Mesendoderm (in vitro differentiated cells): Measurements from ENCODE around the gene FGD1. TPM values are rescaled to one million over a fixed set of nuclear protein-coding genes. Genes with fewer than 3 reads are reported as not detected.
"Not testable (repeated sequence)": the region's sequence is repeated elsewhere in the genome, so short reads cannot be mapped to it uniquely, and the experiment has no call there.

Experiments
- DNase-seq: peaks from one replicate; pipeline ENCODE4 v3.0.0; 2013
- H2AK5ac ChIP-seq: 2 replicates; pipeline ENCODE4 v1.6.1; 2013; ENCODE audit warnings: low read length, inconsistent platforms
- H2BK120ac ChIP-seq: 2 replicates; pipeline ENCODE4 v1.6.1; 2013; ENCODE audit warnings: low read depth, mild to moderate bottlenecking, low read length, moderate library complexity, mixed read lengths
- H2BK15ac ChIP-seq: replicated peaks from 2 replicates; pipeline ENCODE4 v1.6.1; 2013; ENCODE audit warnings: low read depth, mild to moderate bottlenecking, moderate library complexity
- H2BK5ac ChIP-seq: 2 replicates; pipeline ENCODE4 v1.6.1; 2013; ENCODE audit warnings: low read length, inconsistent platforms
- H3K18ac ChIP-seq: 2 replicates; pipeline ENCODE4 v1.6.1; 2013; ENCODE audit warnings: mild to moderate bottlenecking, low read length, mixed read lengths
- H3K23ac ChIP-seq: one replicate; pipeline ENCODE4 v1.6.1; 2013; ENCODE audit warnings: low read length
- H3K27ac ChIP-seq: 2 replicates; pipeline ENCODE4 v1.5.1; 2013; ENCODE audit warnings: low read depth, mild to moderate bottlenecking, inconsistent platforms, low read length, moderate library complexity
- H3K27me3 ChIP-seq: 2 replicates; pipeline ENCODE4 v1.6.1; 2013; ENCODE audit warnings: low read length, control low read depth, mild to moderate bottlenecking, inconsistent platforms; ENCODE audit not compliant: insufficient read depth, poor library complexity
- H3K36me3 ChIP-seq: 2 replicates; pipeline ENCODE4 v1.6.1; 2013; ENCODE audit warnings: low read length, inconsistent platforms; ENCODE audit not compliant: control insufficient read depth, insufficient read depth
- H3K4ac ChIP-seq: one replicate; pipeline ENCODE4 v1.6.1; 2013; ENCODE audit warnings: low read depth, mild to moderate bottlenecking, low read length, moderate library complexity
- H3K4me1 ChIP-seq: 2 replicates; pipeline ENCODE4 v1.6.1; 2013; ENCODE audit warnings: low read depth, low read length, inconsistent platforms; ENCODE audit not compliant: control insufficient read depth
- H3K4me2 ChIP-seq: 2 replicates; pipeline ENCODE4 v1.6.1; 2013; ENCODE audit warnings: low read length
- H3K4me3 ChIP-seq: 2 replicates; pipeline ENCODE4 v1.5.1; 2013; ENCODE audit warnings: mild to moderate bottlenecking, low read length
- H3K56ac ChIP-seq: one replicate; pipeline ENCODE4 v1.6.1; 2013; ENCODE audit warnings: low read length
- H3K79me1 ChIP-seq: 2 replicates; pipeline ENCODE4 v1.6.1; 2013; ENCODE audit warnings: low read length, inconsistent platforms
- H3K79me2 ChIP-seq: 2 replicates; pipeline ENCODE4 v1.6.1; 2013; ENCODE audit warnings: mild to moderate bottlenecking, low read length; ENCODE audit not compliant: control insufficient read depth, insufficient read depth
- H3K9ac ChIP-seq: 2 replicates; pipeline ENCODE4 v1.6.1; 2013; ENCODE audit warnings: low read length, inconsistent platforms
- H4K5ac ChIP-seq: one replicate; pipeline ENCODE4 v1.6.1; 2013; ENCODE audit warnings: low read length
- H4K8ac ChIP-seq: one replicate; pipeline ENCODE4 v1.6.1; 2013; ENCODE audit warnings: low read depth, mild to moderate bottlenecking, control low read depth, low read length, moderate library complexity
- WGBS: extraction: QIAGEN DNeasy Blood & Tissue Kit; methylation state at CpG from one replicate; pipeline ENCODE4 v1.1.7; 2013; ENCODE audit warnings: low lambda C conversion rate, missing lambda C conversion rate; ENCODE audit not compliant: insufficient coverage; ENCODE audit errors: extremely low coverage; 5-methylcytosine and 5-hydroxymethylcytosine counted together
- polyA plus RNA-seq, 2 experiments: library from polyadenylated mRNA; stranded (reverse); fragments of 200-250 nt; gene quantifications; one replicate each; pipeline ENCODE4 v1.2.3, GENCODE V29; 2013

Gene FGD1
- polyA plus RNA-seq (2013, experiment 1 of 2), result 13.5 TPM
- 13.7 TPM for polyA plus RNA-seq (2013, experiment 2 of 2)

DNA sequence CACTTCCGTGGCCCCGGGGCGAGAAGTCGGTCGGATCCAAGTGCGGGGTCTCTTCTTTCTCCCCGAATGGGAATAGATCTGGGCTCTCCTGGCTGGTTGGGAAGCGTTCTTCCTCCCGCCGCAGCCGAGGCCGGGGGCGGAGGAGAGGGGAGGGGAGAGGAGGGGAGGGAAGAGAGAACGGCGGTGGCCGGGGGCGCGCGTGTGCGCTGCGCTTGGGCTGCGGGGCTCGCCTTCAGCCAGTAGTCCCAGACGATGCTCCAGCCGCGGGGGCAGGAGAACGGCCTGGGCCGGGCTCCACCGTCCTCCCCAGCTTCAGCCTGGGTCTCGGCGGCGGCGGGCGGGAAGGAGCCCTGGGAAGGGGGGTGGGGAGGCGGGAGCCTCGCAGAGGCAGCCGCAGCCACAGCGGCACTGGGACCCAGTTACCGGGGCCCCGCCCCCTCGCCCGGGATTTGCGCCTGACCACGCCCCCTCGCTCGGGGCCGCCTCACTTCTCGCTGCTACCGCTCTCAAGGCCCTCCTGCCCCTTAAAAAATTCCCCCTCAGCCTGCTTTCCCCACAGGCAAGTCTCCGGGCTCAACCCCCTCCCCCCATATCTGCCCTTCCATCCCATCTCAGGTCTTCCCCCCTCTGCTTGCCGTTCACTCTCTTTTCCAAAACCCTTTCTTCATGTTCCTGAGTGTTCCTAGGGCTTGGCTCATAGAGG lies at the start of gene FGD1:
Gene FGD1 (minus strand): TSS at position 421 of the 703 bp plus-strand sequence. CDS start 802 bp downstream, outside the sequence.
- H3K18ac ChIP-seq, result peak within 1 kb of the TSS; percentile 97
- H3K9ac ChIP-seq, result peak within 1 kb of the TSS; percentile 80
- WGBS, result no CpG with 5 or more reads among the region's 51 CpGs
- no peak within 1 kb of the TSS for H2BK120ac ChIP-seq
- peak within 1 kb of the TSS; percentile 66 for H3K27ac ChIP-seq
- H4K5ac ChIP-seq, result no peak within 1 kb of the TSS
- H3K23ac ChIP-seq, result no peak within 1 kb of the TSS
- H3K4me3 ChIP-seq, result peak within 1 kb of the TSS; percentile 64
- H3K27me3 ChIP-seq, result no peaks in the 10 kb centered on the region
- peak; percentile 62 for DNase-seq
- peaks cover 3% of the 10 kb centered on the region for H3K79me2 ChIP-seq
- no peaks in the 10 kb centered on the region for H3K36me3 ChIP-seq
- peak within 1 kb of the TSS; percentile 83 for H3K4me2 ChIP-seq
- no peak within 1 kb of the TSS for H2BK5ac ChIP-seq
- no peak within 1 kb of the TSS for H2AK5ac ChIP-seq
- no peaks in the 10 kb centered on the region for H3K79me1 ChIP-seq
- H3K56ac ChIP-seq, result peak within 1 kb of the TSS; percentile 79
- H3K4ac ChIP-seq, result peak within 1 kb of the TSS; percentile 81
- H3K4me1 ChIP-seq, result no peaks in the 10 kb centered on the region
- H4K8ac ChIP-seq, result peak within 1 kb of the TSS; percentile 39
- H2BK15ac ChIP-seq, result no peak within 1 kb of the TSS

DNA sequence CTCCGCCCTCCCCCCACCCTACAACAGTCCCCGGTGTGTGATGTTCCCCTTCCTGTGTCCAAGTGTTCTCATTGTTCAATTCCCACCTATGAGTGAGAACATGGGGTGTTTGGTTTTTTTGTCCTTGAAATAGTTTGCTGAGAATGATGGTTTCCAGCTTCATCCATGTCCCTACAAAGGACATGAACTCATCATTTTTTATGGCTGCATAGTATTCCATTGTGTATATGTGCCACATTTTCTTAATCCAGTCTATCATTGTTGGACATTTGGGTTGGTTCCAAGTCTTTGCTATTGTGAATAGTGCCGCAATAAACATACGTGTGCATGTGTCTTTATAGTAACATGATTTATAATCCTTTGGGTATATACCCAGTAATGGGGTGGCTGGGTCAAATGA lies 46.2 kb upstream of the FGD1 start:
- H2AK5ac ChIP-seq, H4K8ac ChIP-seq, H3K23ac ChIP-seq, H3K4me2 ChIP-seq, H3K27ac ChIP-seq, H3K27me3 ChIP-seq, H3K4me3 ChIP-seq, H3K18ac ChIP-seq, H3K36me3 ChIP-seq, H3K9ac ChIP-seq, DNase-seq, H3K4ac ChIP-seq, H3K56ac ChIP-seq, H3K79me2 ChIP-seq, H3K4me1 ChIP-seq, H4K5ac ChIP-seq, H2BK5ac ChIP-seq, H3K79me1 ChIP-seq, H2BK15ac ChIP-seq, H2BK120ac ChIP-seq: not testable (repeated sequence)
- no CpG with 5 or more reads among the region's 4 CpGs for WGBS

- H3K79me1 ChIP-seq, result no peaks in the 10 kb centered on the region
- DNase-seq, result peak; percentile 87
These were observed 44.3 kb upstream of the FGD1 start for GRCh38 chrX:54540289-54540688.

DNA sequence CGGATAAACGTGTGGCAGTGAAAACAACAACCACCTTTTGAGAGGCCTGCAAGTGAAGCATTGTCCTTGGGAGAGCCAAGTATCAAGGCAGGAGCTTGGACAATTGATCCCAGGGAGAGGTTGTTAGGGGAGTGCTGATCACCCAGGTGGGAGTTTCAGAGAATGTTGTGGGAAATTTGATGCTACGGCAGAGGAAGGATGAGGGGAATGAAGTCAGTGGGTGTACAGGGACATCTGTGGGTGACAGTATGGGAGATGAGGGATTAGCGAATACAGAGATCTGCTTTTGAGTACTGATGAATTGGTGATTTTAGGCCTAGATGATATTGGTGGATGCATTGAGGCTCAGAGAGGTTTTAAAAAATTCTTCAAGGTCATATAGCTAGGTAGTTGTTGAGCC lies 38.2 kb upstream of the FGD1 start:
- Histone ChIP-seq H3K4me1 (no peaks in the 10 kb centered on the region), H3K23ac (no peak overlapping the region), H3K4ac (no peak overlapping the region), H3K79me1 (no peaks in the 10 kb centered on the region), H3K9ac (peak overlapping the region; percentile 11), H3K18ac (no peak overlapping the region), H2BK15ac (no peak overlapping the region), H3K27me3 (no peaks in the 10 kb centered on the region), H3K27ac (no peak overlapping the region), H3K4me2 (no peak overlapping the region), H3K36me3 (no peaks in the 10 kb centered on the region), H3K4me3 (no peak overlapping the region), H4K8ac (no peak overlapping the region), H3K79me2 (peaks cover 37% of the 10 kb centered on the region), H2AK5ac (no peak overlapping the region), H2BK120ac (no peak overlapping the region), H4K5ac (no peak overlapping the region), H2BK5ac (no peak overlapping the region), H3K56ac (no peak overlapping the region)
- DNase-seq, result no peak
- WGBS, result no CpG with 5 or more reads among the region's 4 CpGs

More at GRCh38 chrX:54540289-54540688, 44.3 kb upstream of the FGD1 start:
- no peak overlapping the region for H2BK120ac ChIP-seq
- peaks cover 1% of the 10 kb centered on the region for H3K79me2 ChIP-seq
- no peaks in the 10 kb centered on the region for H3K4me1 ChIP-seq
- no peak overlapping the region for H3K4me3 ChIP-seq
- no peaks in the 10 kb centered on the region for H3K27me3 ChIP-seq
- peaks cover 6% of the 10 kb centered on the region for H3K36me3 ChIP-seq
- no peak overlapping the region for H3K18ac ChIP-seq
- no peak overlapping the region for H3K4me2 ChIP-seq
- H3K4ac ChIP-seq, result no peak overlapping the region
- no peak overlapping the region for H3K9ac ChIP-seq
- no peak overlapping the region for H2AK5ac ChIP-seq
- no peak overlapping the region for H3K56ac ChIP-seq
- no peak overlapping the region for H3K27ac ChIP-seq
- no peak overlapping the region for H2BK5ac ChIP-seq
- H4K8ac ChIP-seq, result no peak overlapping the region
- no peak overlapping the region for H3K23ac ChIP-seq
- no peak overlapping the region for H2BK15ac ChIP-seq
- H4K5ac ChIP-seq, result no peak overlapping the region
- WGBS, result no CpG with 5 or more reads among the region's 4 CpGs

DNA sequence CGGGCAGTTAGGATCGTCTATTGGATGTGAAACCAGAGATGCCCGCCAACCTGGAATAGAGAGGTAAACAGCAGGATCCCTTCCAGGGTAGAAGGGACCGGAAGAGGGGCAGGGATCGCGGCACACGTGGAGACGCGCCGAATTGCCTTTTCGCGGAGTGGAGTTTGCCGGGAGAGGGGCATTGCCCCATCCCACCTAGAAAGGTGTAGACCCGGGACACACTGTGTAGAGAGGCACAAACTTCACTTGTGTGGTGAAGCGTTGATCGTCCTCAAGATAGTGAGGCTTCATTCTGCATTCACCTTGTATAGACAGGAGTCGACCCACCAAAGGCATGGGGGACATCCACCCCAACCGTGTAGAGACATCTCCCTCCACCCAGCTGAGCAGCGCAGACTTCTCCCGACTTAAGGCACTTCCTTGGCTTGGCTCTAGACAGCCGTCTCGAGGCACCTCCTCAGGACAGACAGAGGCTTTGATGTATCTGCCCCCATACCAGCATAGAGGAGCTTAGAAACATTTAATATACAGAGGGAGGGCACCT lies 34.4 kb upstream of the FGD1 start:
- Histone ChIP-seq H2BK120ac (no peak overlapping the region), H3K4me2 (peak overlapping the region; percentile 74), H3K4me3 (peak overlapping the region; percentile 67), H3K9ac (peak overlapping the region; percentile 75), H3K23ac (peak overlapping the region; percentile 1), H2BK5ac (no peak overlapping the region), H3K27me3 (no peaks in the 10 kb centered on the region), H3K79me1 (no peaks in the 10 kb centered on the region), H3K27ac (peak overlapping the region; percentile 60), H3K18ac (no peak overlapping the region), H3K4ac (peak overlapping the region; percentile 2), H2BK15ac (no peak overlapping the region), H2AK5ac (no peak overlapping the region), H4K5ac (no peak overlapping the region), H4K8ac (no peak overlapping the region), H3K56ac (peak overlapping the region; percentile 87), H3K4me1 (no peaks in the 10 kb centered on the region), H3K79me2 (peaks cover 36% of the 10 kb centered on the region), H3K36me3 (no peaks in the 10 kb centered on the region)
- DNase-seq, result peak; percentile 6
- WGBS, result no CpG with 5 or more reads among the region's 22 CpGs
